Hematopoietic multipotent progenitor cell (in vitro differentiated cells): Measurements from ENCODE around the gene DXO. TPM values are rescaled to one million over a fixed set of nuclear protein-coding genes. Genes with fewer than 3 reads are reported as not detected.
"Not testable (repeated sequence)": the region's sequence is repeated elsewhere in the genome, so short reads cannot be mapped to it uniquely, and the experiment has no call there.

ENCODE experiments used
- DNase-seq, 3 donors: peaks; one replicate each; pipeline ENCODE4 v3.0.0-alpha.2; 2011 to 2015; ENCODE audit warnings: low read depth in 2 of 3, low spot score in 2 of 3
- total RNA-seq: library from RNA; depleted of rRNA; stranded (reverse); fragments of >200 nt; gene quantifications from one replicate; pipeline ENCODE4 v1.2.3, GENCODE V29; 2012

DXO gene
- total RNA-seq, 1 donor: 36.4 TPM

DNA sequence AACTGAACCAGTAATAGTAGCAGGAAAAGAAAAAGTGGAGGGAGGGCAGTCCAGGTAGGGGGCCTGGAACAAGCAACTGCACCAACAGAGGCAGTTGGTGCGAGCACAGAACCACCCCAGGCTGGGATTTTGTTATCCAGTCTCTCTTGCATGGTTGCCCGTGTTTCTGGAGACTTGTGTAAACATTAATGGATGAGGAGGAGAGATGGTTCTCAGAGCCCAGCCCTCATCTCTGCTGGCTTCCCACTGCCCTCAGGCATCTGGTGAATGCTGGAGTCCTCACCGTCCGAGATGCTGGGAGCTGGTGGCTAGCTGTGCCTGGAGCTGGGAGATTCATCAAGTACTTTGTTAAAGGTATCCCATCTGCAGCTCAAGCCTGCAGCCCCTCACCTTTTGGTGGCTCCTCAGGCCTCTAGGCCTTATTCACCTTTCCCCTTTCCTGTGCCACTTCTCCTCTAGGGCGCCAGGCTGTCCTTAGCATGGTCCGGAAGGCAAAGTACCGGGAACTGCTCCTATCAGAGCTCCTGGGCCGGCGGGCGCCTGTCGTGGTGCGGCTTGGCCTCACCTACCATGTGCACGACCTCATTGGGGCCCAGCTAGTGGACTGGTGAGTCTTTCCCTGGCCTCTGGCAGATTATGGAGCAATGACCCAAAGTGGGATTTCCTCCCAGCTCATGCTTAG is 8.4 kb upstream of the DXO start:
- not testable (repeated sequence) for DNase-seq

GRCh38 chr6:31979238-31979898 is 7.4 kb upstream of the DXO start:
- no peak for DNase-seq

GRCh38 chr6:31978831-31979230 is 6.9 kb upstream of the DXO start:
- no peak for DNase-seq

- DNase-seq: no peak
These were observed 6.0 kb upstream of the DXO start for GRCh38 chr6:31977816-31978431.

GRCh38 chr6:31976065-31976464 is 4.1 kb upstream of the DXO start:
- not testable (repeated sequence) for DNase-seq

DNA sequence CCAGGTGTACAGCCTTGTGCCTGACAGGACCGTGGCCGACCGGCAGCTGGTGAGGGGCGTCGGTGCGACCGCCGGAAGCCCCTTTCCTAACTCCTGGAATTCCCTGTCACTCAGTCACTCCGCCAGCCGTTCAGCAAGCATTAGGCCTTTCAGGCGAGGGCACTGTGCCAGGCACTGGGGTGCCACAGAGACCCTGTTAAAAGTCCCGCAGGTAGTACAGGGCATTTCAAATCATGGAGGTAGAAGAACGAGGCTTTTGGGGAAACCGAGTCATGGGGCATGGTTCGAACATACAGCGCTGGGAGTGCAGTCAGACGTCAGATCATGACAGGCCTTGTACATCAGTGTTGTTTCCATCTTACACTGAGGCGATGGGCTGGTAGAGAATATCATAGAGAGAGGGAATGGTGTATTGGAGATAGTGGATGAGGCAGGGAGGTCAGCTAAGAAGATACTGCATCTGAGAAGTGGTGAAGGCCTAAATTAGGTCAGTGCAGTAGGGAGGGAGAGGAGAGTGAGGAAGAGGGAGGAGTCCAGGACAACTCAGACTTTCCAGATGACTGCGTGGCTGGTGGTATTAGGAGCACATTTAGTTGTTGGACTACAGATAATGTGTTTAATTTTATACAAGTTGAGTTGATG is 892 bp upstream of the DXO start:
- DNase-seq: no peak

- no peak for DNase-seq
These were observed 502 bp downstream of the DXO start for GRCh38 chr6:31971279-31971992.

GRCh38 chr6:31970604-31971271 is 1.2 kb downstream of the DXO start:
- DNase-seq: no peak

GRCh38 chr6:31969712-31970603 is 2.0 kb downstream of the DXO start:
- DNase-seq: no peak

DNA sequence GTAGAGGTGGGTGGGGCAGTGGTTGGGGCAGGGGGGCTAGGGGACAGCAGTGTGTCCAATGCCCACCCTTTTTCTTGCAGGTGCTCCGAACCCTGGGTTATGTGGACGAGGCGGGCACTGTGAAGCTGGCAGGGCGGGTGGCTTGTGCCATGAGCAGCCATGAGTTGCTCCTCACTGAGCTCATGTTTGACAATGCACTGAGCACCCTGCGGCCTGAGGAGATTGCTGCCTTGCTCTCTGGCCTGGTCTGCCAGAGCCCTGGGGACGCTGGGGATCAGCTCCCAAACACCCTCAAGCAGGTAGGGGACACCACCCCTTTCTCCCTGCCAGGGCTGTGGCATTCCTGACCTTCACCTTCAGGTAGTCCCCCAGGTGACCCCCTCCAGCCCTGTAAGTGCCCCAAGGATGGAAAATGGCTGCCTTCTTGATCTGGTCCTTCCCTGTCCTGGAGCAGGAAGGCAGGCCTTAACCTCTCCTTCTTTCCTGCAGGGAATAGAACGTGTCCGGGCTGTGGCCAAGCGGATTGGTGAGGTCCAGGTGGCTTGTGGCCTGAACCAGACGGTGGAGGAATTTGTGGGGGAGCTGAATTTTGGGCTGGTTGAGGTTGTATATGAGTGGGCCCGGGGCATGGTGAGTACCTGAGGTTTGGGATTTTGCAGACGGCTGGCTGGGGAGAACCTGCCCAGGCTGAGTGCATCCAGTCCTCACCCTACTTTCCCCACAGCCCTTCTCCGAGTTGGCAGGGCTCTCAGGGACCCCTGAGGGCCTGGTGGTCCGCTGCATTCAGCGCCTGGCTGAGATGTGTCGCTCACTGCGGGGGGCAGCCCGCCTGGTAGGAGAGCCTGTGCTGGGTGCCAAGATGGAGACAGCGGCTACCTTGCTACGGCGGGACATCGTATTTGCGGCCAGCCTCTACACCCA is 2.9 kb downstream of the DXO start:
- no peak for DNase-seq

- DNase-seq: no peak
These were observed 3.6 kb downstream of the DXO start for GRCh38 chr6:31968326-31968725.

GRCh38 chr6:31967926-31968320 is 4.0 kb downstream of the DXO start:
- DNase-seq: no peak

DNA sequence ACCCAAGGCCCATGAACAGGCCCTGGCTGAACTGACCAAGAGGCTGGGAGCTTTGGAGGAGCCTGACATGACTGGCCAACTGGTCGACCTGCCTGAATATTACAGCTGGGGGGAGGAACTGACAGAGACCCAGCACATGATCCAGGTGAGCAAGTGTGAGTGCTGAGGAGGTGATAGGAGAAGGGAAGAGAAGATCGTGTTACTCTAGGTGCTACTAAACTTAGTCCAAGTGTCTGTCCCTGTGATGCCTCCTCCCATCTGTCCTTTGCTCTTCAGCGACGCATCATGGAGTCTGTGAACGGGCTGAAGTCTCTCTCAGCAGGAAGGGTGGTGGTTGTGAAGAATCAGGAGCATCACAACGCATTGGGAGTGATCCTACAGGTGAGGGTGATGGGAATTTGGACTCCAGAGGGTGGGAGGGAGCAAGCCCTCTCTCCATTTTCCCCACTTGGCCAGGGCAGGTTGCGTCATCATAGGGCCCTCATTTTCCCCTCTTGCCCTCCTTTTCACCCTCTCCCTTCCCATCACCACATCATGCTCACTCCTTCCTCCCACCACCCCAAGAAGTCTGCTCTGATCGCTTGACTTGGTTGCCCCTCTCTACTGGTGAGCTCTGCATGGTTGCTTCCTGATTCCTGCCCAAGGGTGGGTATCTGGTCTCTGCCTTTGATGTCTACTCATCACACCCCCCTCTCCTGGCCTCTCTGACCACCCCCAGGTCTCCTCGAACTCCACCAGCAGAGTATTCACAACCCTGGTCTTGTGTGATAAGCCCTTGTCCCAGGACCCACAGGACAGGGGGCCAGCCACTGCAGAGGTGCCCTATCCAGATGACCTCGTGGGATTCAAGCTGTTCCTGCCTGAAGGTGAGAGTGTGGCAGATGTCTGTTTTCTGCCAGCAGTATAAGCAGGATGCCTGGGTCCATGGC is 4.7 kb downstream of the DXO start:
- no peak for DNase-seq

- DNase-seq: no peak
These were observed 5.4 kb downstream of the DXO start for GRCh38 chr6:31966506-31966905.

DNA sequence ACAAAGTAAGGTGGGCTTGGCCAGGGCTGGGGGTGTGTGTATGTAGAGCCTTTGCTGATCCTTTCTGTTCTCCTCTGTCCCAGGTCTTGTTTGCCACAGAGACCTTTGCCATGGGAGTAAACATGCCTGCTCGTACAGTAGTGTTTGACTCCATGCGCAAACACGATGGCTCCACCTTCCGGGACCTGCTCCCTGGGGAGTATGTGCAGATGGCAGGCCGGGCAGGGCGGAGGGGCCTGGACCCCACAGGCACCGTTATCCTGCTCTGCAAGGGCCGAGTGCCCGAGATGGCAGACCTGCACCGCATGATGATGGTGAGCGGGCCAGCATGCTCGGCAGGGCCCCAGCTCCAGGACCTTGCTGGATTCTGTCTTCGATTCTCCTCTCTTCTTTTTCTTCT is 6.2 kb downstream of the DXO start:
- DNase-seq: no peak

GRCh38 chr6:31963921-31964320 is 8.0 kb downstream of the DXO start:
- DNase-seq: no peak

GRCh38 chr6:31961616-31962015 is 10.3 kb downstream of the DXO start:
- no peak for DNase-seq
